HepG2 (cell line): ENCODE results near the gene CPNE2. TPM values are rescaled to one million over a fixed set of nuclear protein-coding genes. Genes with fewer than 3 reads are reported as not detected.

ENCODE experiments used
- ATAC-seq: fragments of 200-7000 bp; cut with Tn5 transposase; 3 replicates; pipeline ENCODE4 v1.9.1; 2020; ENCODE audit warnings: mild to moderate bottlenecking, moderate library complexity
- BruUV-seq: library from RNA; stranded (reverse); fragments of 400-500 nt; replicated peaks from 2 replicates; lab custom pipeline; 2021; lab: Mats Ljungman, UMichigan
- CTCF ChIA-PET: fragments of 300-600 bp; formaldehyde crosslinking; extraction: SDS; loops from one replicate; lab custom pipeline; 2021; ENCODE audit warnings: low total read pairs, inconsistent platforms, low intra/inter-chr PET ratio; lab: Yijun Ruan, JAX
- POLR2A ChIA-PET: fragments of 350-600 bp; sonication (Branson Sonifier 250); formaldehyde crosslinking; loops from one replicate; lab custom pipeline; 2020; ENCODE audit warnings: antibody characterized with exemption, inconsistent platforms; lab: Yijun Ruan, JAX
- DNase-seq: peaks from one replicate; pipeline ENCODE4 v3.0.0-alpha.2; 2015; ENCODE audit warnings: low spot score
- FAIRE-seq: peaks from 3 replicates; lab custom pipeline; 2011; peaks lifted over from hg19 to GRCh38; lab: Jason Lieb, UNC
- H2AFZ ChIP-seq: one replicate; pipeline ENCODE4 v1.6.1; 2011; ENCODE audit warnings: low read length, inconsistent platforms
- H3K27ac ChIP-seq: fragments of 300-600 bp; 3 replicates; pipeline ENCODE4 v1.8.0; 2011; ENCODE audit warnings: mixed run types, mild to moderate bottlenecking, mixed read lengths, low read length, inconsistent platforms; ENCODE audit not compliant: insufficient read depth; ENCODE audit errors: extremely low read length
- H3K27me3 ChIP-seq, 2 experiments: fragments of 200-600 bp in 1 of 2; 2 replicates in 1 of 2; 3 replicates in 1 of 2; pipeline versions ENCODE4 v1.6.0 to v1.8.0; 2011; ENCODE audit warnings: low read length in 2 of 2, mild to moderate bottlenecking in 2 of 2, moderate library complexity in 2 of 2, inconsistent platforms in 1 of 2; ENCODE audit not compliant: insufficient read depth in 2 of 2, control insufficient read depth in 1 of 2
- H3K36me3 ChIP-seq, 2 experiments: fragments of 200-600 bp in 1 of 2; replicated peaks in 1 of 2; 2 replicates in 1 of 2; 3 replicates in 1 of 2; pipeline versions ENCODE4 v1.5.1 to v1.8.0; 2011; ENCODE audit warnings: low read length in 2 of 2, inconsistent platforms in 1 of 2; ENCODE audit not compliant: insufficient read depth in 2 of 2, control insufficient read depth in 1 of 2
- H3K4me1 ChIP-seq: 2 replicates; pipeline ENCODE4 v1.5.1; 2012; ENCODE audit warnings: low read length, inconsistent platforms; ENCODE audit not compliant: insufficient read depth
- H3K4me2 ChIP-seq: 2 replicates; pipeline ENCODE4 v1.6.0; 2011; ENCODE audit warnings: low read depth, low read length, inconsistent platforms
- H3K4me3 ChIP-seq, 3 experiments: fragments of 200-600 bp in 1 of 3; sonication (generic), shearing (Covaris generic) in 1 of 3; replicated peaks in 1 of 3; 2 replicates each; pipeline ENCODE4 v1.5.1; 2011 to 2016; ENCODE audit warnings: low read length in 3 of 3, inconsistent platforms in 2 of 3, low read depth in 2 of 3, mild to moderate bottlenecking in 2 of 3, control low read depth in 1 of 3, mixed read lengths in 1 of 3; ENCODE audit not compliant: insufficient read depth in 1 of 3
- H3K79me2 ChIP-seq: one replicate; pipeline ENCODE4 v1.6.1; 2011; ENCODE audit warnings: low read length, inconsistent platforms; ENCODE audit not compliant: insufficient read depth
- H3K9ac ChIP-seq: 2 replicates; pipeline ENCODE4 v1.6.0; 2011; ENCODE audit warnings: mild to moderate bottlenecking, low read depth, low read length, inconsistent platforms; ENCODE audit not compliant: insufficient read depth
- H3K9me3 ChIP-seq: 2 replicates; pipeline ENCODE4 v1.5.1; 2012; ENCODE audit warnings: mild to moderate bottlenecking, low read length
- H4K20me1 ChIP-seq: 2 replicates; pipeline ENCODE4 v1.6.0; 2011; ENCODE audit warnings: inconsistent platforms, mild to moderate bottlenecking, low read length, moderate library complexity; ENCODE audit not compliant: insufficient read depth
- GABPA ChIP-seq, 2 experiments: IDR thresholded peaks; 2 replicates each; pipeline ENCODE4 v1.6.1; 2011 to 2016; ENCODE audit warnings: low read depth in 2 of 2, low read length in 1 of 2, missing biosample characterization in 1 of 2, missing genetic modification characterization in 1 of 2
- GPN1 ChIP-seq: sonication (generic); formaldehyde crosslinking; IDR thresholded peaks from 2 replicates; pipeline ENCODE4 v1.5.1; 2020; ENCODE audit warnings: missing genetic modification reagents, borderline replicate concordance
- HNRNPK ChIP-seq: fragments of 200-400 bp; formaldehyde crosslinking; IDR thresholded peaks from 2 replicates; pipeline ENCODE4 v1.6.1; 2018; ENCODE audit warnings: low read length, low read depth, moderate library complexity, mild to moderate bottlenecking; ENCODE audit not compliant: poor library complexity, severe bottlenecking
- KAT8 ChIP-seq: IDR thresholded peaks from 2 replicates; pipeline ENCODE4 v1.6.1; 2016; ENCODE audit warnings: missing genetic modification reagents, missing compliant biosample characterization
- ONECUT2 ChIP-seq: sonication (generic); formaldehyde crosslinking; IDR thresholded peaks from 2 replicates; pipeline ENCODE4 v1.4.0; 2020; ENCODE audit warnings: missing genetic modification reagents
- ZMAT3 ChIP-seq: sonication (generic); formaldehyde crosslinking; conservative IDR thresholded peaks from 2 replicates; pipeline ENCODE4 v1.7.0; 2021; ENCODE audit warnings: missing genetic modification reagents
- ZNF205 ChIP-seq: IDR thresholded peaks from 2 replicates; pipeline ENCODE4 v1.6.1; 2018; ENCODE audit warnings: missing biosample characterization, missing genetic modification reagents
- ZNF510 ChIP-seq: sonication (generic); formaldehyde crosslinking; IDR thresholded peaks from 2 replicates; pipeline ENCODE4 v1.4.0; 2020; ENCODE audit warnings: low read depth, mild to moderate bottlenecking, missing genetic modification reagents
- ZNF572 ChIP-seq: sonication (generic); formaldehyde crosslinking; IDR thresholded peaks from 2 replicates; pipeline ENCODE4 v1.5.1; 2020; ENCODE audit warnings: mild to moderate bottlenecking, missing genetic modification reagents
- ZNF737 ChIP-seq: sonication (generic); formaldehyde crosslinking; IDR thresholded peaks from 2 replicates; pipeline ENCODE4 v1.5.0; 2020; ENCODE audit warnings: missing genetic modification reagents, mild to moderate bottlenecking, borderline replicate concordance
- WGBS: methylation state at CpG from one replicate; pipeline ENCODE4 v1.1.6; 2017; ENCODE audit warnings: low lambda C conversion rate; 5-methylcytosine and 5-hydroxymethylcytosine counted together
- in situ Hi-C: cut with HindIII; loops from 2 replicates; pipeline ENCODE4 v1.10.0; 2017; ENCODE audit warnings: low pct_unique_long_range_greater_than_20kb; ENCODE audit not compliant: extremely low pct_ligation_motif_present
- intact Hi-C: fragments of 100-400 bp; cut with micrococcal nuclease; formaldehyde crosslinking; loops from one replicate; pipeline ENCODE4 v1.10.0; 2022; ENCODE audit not compliant: unreplicated experiment
- polyA plus RNA-seq, 8 experiments: library from polyadenylated mRNA; depleted of rRNA in 3 of 8; stranded (reverse) in 7 of 8; unstranded in 1 of 8; fragments of >200 nt; fragmentation: Illumina TruSeq in 4 of 8; extraction: Trizol in 4 of 8; gene quantifications; 2 replicates each; pipeline versions ENCODE4 v1.2.1 to v1.2.3, GENCODE V29; 2011 to 2016; ENCODE audit warnings: low read depth in 4 of 8, missing spikeins in 1 of 8, mixed read lengths in 1 of 8; ENCODE audit not compliant: insufficient read depth in 1 of 8
- total RNA-seq, 5 experiments: library from RNA; depleted of rRNA; stranded (reverse); fragments of >200 nt; fragmentation: Illumina TruSeq; extraction: Trizol; gene quantifications; 2 replicates each; pipeline ENCODE4 v1.2.3, GENCODE V29; 2016; ENCODE audit warnings: low read depth in 1 of 5
- TF ChIP-seq, protein P1 (sequence below): sonication (generic); formaldehyde crosslinking; IDR thresholded peaks from 2 replicates; pipeline ENCODE4 v1.4.0; 2020; ENCODE audit warnings: missing genetic modification reagents, borderline replicate concordance
- TF ChIP-seq, protein P2 (sequence below): sonication (generic); formaldehyde crosslinking; IDR thresholded peaks from 2 replicates; pipeline ENCODE4 v1.8.0; 2022; ENCODE audit warnings: missing genetic modification reagents, mild to moderate bottlenecking, moderate library complexity, borderline replicate concordance

CPNE2 gene
- total and polyA plus RNA-seq, 2 of the 13 experiments (the other 11 are each of a cell fraction or from before 2014, with no cell fraction given): 10.6 to 23.3 TPM

DNA sequence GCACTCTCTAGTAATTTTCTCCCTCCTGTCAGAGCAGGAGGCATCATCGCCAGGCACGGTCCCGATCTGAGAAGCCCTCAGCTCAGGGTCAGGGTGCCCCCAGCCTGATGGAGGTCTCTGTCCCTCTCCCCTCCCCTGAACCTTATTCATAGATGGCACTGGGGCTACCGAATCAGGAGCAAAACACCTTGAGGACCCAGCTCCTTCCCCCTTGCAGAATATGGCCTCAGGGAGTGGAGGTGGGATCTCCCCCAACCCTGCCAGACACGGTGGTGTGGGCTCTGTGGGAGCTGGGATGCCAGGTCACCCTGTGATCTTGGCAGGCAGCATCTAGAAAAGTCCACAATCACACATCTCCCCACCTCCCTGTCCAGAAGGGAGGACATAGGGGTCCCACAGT, 2.5 kb downstream of the CPNE2 start:
- DNase-seq (no peak), ATAC-seq (no peak), FAIRE-seq (no peak)
- Histone ChIP-seq H3K4me2 (no peak overlapping the region), H3K4me1 (peaks cover 23% of the 10 kb centered on the region), H3K9ac (no peak overlapping the region), H3K27ac (no peak overlapping the region), H3K79me2 (no peaks in the 10 kb centered on the region), H3K4me3 (no peak overlapping the region), H3K9me3 (no peaks in the 10 kb centered on the region), H4K20me1 (no peaks in the 10 kb centered on the region), H3K27me3 (peaks cover 0 to 22% of the 10 kb centered on the region in 2 experiments; a peak in 4 of 5 replicates), H2AFZ (no peak overlapping the region), H3K36me3 (no peaks in the 10 kb centered on the region)
- in situ Hi-C loops: loop anchor here (5.0 kb wide), 1 partner anchor 72 kb away; no protein-coding TSS in a partner anchor
- intact Hi-C loops: no loop called here
- TF ChIP-seq GPN1 (CRISPR knock-in tag): no peak
- no peak for TF ChIP-seq ZNF737 (CRISPR knock-in tag)
- TF ChIP-seq ZNF510: no peak
- TF ChIP-seq, protein P1, sequence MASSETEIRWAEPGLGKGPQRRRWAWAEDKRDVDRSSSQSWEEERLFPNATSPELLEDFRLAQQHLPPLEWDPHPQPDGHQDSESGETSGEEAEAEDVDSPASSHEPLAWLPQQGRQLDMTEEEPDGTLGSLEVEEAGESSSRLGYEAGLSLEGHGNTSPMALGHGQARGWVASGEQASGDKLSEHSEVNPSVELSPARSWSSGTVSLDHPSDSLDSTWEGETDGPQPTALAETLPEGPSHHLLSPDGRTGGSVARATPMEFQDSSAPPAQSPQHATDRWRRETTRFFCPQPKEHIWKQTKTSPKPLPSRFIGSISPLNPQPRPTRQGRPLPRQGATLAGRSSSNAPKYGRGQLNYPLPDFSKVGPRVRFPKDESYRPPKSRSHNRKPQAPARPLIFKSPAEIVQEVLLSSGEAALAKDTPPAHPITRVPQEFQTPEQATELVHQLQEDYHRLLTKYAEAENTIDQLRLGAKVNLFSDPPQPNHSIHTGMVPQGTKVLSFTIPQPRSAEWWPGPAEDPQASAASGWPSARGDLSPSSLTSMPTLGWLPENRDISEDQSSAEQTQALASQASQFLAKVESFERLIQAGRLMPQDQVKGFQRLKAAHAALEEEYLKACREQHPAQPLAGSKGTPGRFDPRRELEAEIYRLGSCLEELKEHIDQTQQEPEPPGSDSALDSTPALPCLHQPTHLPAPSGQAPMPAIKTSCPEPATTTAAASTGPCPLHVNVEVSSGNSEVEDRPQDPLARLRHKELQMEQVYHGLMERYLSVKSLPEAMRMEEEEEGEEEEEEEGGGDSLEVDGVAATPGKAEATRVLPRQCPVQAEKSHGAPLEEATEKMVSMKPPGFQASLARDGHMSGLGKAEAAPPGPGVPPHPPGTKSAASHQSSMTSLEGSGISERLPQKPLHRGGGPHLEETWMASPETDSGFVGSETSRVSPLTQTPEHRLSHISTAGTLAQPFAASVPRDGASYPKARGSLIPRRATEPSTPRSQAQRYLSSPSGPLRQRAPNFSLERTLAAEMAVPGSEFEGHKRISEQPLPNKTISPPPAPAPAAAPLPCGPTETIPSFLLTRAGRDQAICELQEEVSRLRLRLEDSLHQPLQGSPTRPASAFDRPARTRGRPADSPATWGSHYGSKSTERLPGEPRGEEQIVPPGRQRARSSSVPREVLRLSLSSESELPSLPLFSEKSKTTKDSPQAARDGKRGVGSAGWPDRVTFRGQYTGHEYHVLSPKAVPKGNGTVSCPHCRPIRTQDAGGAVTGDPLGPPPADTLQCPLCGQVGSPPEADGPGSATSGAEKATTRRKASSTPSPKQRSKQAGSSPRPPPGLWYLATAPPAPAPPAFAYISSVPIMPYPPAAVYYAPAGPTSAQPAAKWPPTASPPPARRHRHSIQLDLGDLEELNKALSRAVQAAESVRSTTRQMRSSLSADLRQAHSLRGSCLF (CRISPR knock-in tag): no peak
- no peak for TF ChIP-seq ONECUT2 (CRISPR knock-in tag)
- TF ChIP-seq, protein P2, sequence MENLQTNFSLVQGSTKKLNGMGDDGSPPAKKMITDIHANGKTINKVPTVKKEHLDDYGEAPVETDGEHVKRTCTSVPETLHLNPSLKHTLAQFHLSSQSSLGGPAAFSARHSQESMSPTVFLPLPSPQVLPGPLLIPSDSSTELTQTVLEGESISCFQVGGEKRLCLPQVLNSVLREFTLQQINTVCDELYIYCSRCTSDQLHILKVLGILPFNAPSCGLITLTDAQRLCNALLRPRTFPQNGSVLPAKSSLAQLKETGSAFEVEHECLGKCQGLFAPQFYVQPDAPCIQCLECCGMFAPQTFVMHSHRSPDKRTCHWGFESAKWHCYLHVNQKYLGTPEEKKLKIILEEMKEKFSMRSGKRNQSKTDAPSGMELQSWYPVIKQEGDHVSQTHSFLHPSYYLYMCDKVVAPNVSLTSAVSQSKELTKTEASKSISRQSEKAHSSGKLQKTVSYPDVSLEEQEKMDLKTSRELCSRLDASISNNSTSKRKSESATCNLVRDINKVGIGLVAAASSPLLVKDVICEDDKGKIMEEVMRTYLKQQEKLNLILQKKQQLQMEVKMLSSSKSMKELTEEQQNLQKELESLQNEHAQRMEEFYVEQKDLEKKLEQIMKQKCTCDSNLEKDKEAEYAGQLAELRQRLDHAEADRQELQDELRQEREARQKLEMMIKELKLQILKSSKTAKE: no peak
- TF ChIP-seq ZNF572: no peak
- TF ChIP-seq ZNF205: no peak
- TF ChIP-seq ZMAT3 (CRISPR knock-in tag): no peak
- no peak for TF ChIP-seq GABPA (IDR thresholded peaks at IDR 0.05; ENCODE audit: low read depth, low read length)
- no peak for TF ChIP-seq GABPA (CRISPR knock-in tag; IDR thresholded peaks at IDR 0.05; ENCODE audit: low read depth)
- no peak for TF ChIP-seq KAT8 (CRISPR knock-in tag)
- TF ChIP-seq HNRNPK: no peak
- WGBS: 86% methylated on average over 4 of the region's 5 CpGs
- CTCF ChIA-PET: no interaction called here
- no TSS peak for BruUV-seq
- POLR2A ChIA-PET: no interaction called here
